ENCODE results near the gene CPSF2. TPM values are rescaled to one million over a fixed set of nuclear protein-coding genes. Genes with fewer than 3 reads are reported as not detected.

CPSF2 gene
- total RNA-seq: 82.4 and 83.4 TPM in 2 replicates

DNA sequence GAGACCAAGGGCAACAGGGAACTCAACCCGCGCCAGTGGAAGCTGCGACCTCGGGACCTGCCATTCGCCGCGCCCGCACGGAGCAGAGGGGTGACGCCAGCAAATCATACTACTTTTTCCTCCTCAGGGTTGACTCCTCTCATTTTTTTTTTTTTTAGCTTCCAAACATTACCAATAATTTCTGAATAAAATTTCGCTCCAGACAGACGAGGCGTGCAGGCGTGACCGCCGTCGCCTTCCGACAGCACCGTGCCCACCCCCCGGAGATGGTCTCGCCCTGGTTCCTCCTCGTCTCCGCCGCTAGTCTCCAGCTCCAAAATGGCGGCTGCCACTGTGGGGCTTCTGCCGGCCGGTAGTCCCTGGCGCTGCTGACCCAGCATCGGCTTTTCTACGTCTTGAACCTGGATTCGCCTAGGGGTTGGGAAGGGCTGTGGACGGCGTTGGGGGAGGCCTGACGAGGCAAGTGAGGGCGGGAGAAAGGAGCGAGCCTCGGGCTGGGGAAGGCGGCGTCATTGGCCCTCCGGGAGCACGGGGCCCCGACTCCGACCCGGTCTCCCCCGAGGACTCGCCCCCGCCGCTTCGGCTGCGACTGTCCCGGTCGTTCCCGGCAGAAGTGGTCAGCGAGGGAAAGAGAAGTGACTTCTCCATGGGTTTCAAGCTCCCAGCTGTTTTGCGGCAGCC, at the start of gene CPSF2, which contains the start of gene NDUFB1:
TSS of gene CPSF2 (plus strand) at position 300 of the 681 bp plus-strand sequence. CDS start 9,016 bp downstream, outside the sequence.
TSS of gene NDUFB1 (minus strand) at position 37 of the 681 bp plus-strand sequence. CDS start 4,069 bp downstream, outside the sequence.
- intact Hi-C loops (cut with micrococcal nuclease): loop anchor here (1.0 to 10.0 kb wide), 6 partner anchors 13 to 1740 kb away; partner anchors contain the start of genes ATXN3, GOLGA5, ITPK1 and TRIP11

DNA sequence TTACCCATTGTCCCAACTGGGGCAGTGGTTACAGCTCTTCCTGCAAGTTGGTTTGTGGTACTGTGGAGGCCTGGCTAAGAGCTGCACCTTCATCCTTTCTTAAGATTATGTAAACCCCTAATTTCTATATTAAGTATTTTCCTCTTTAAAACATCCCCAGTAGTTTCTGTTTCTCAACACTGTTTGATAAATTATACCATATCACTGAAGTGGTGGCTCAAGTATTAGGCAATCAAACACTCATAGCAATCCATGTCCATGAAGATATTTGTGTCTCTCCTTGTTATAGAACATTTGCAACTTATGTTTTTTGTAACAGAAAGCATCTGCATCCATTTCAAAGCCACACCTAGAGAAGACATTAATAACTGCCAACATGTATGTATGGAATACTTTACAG, 47.2 kb upstream of the CPSF2 start:
- intact Hi-C loops (cut with micrococcal nuclease): no loop called here

DNA sequence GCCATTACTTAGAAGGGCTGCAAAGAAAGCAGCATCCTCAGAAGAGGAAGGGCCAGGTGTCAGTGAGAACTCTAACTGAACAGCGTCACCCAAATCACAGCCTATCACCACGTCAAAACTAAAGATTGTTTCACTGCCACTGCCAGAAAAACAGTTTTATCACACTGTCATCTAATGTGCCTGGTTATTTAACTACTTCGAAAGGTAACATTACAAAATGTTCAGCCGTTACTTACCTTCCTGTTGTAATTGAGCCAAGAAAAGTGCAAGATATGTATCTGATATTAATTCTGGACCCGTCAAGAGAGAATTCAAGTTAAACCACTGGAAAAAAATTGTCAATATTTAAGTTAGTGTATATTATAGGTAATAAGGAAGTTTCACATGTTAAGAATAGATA, 33.3 kb upstream of the CPSF2 start:
- intact Hi-C loops (cut with micrococcal nuclease): no loop called here

DNA sequence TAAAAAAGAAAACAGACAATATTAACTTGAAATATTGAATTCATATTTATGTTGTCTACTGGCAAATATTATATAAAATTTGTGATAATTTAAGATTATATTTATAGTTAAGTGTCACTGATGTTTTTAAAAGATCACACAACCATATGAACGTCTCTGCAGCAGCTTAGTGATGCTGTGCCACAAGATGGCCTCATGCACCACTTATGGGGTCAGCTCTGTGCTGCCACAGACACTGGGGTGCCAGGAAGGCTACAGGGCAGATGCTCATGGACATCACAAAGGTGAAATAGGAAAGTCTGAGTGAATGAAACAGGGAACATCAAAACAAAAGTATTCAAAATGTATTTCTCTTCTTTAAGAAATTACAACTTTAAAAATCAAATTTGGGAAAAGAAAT, 28.4 kb upstream of the CPSF2 start:
- intact Hi-C loops (cut with micrococcal nuclease): no loop called here

DNA sequence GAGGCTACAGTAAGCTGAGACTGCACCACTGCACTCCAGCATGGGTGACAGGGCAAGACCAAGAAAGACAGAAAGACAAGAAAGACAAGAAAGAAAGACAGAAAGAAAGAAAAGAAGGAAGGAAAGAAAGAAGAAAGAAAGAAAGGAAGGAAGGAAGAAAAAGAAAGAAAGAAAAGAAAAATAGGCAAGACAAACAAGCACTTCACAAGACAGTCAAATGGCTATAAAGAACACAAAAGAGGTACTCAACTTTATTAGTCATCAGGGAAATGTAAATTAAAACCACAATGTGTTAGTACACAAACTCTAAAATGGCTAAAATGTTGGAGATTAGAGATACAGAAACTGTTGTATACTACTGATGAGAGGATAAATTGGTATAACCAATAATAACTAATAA, 22.0 kb upstream of the CPSF2 start:
- intact Hi-C loops (cut with micrococcal nuclease): loop anchor here (10.0 kb wide), 1 partner anchor 235 kb away; the partner anchor contains the start of gene TC2N

DNA sequence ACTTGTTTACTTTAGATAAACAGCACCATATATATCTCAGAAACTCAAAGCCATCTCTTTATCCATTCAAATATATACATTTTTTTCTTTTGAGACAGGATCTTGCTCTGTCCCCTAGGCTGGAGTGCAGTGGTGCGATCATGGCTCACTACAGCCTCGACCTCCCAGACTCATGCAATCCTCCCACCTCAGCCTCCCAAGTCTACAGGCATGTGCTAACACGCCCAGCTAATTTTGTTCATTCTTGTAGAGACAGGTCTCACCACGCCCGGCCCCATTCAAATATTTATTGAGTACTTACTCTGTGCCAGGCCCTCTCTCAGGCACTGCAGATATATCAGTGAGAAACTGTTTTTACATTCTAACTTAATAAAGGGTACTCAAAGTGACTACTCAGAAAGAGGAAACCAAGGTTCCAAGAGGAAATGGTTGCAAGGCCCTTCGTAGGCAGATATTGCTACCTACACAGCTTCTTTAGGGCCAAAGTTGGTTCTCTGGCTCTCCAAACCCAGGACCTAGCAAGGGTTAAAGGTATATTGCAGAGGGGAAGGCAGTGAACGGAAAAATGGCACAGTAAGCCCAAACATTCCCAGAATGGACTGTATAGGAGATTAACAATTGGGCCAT, 18.3 kb upstream of the CPSF2 start:
- intact Hi-C loops (cut with micrococcal nuclease): loop anchor here (10.0 kb wide), 1 partner anchor 239 kb away; the partner anchor contains the start of gene TC2N

DNA sequence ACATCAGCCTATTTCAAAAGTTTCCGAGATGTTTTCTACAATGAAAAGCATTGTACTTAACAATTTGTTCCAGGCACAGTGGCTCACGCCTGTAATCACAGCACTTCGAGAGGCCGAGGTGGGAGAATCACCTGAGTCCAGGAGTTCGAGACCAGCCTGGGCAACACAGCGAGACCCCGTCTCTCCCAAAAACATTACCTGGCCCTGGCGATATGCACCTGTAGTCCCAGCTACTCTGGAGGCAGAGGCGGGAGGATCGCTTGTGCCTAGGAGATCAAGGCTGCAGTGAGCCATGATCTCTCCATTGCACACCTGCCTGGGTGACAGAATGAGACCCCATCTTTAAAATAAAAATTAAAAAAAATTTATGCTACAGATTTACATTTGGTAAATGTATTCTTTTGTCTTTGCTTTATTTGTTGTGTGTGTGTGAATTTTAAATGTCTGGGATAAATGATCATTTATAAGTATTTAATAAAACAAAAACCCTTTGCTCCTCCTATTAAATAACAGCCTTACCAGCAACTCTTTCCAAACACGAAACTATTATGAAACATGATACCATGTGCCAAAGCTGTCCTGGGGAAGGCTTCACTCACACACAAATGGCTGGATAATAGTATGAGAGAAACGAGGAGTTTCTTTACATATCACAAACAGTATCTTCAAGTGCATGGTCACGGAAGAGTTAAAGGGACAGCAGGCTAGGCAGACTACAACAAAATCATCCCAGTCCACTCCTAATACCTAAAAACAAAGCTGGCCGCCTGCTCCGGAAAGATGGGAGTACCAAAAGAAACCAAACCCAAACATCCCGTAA, 16.5 kb upstream of the CPSF2 start:
- intact Hi-C loops (cut with micrococcal nuclease): loop anchor here (5.0 to 10.0 kb wide), 3 partner anchors 240 to 1708 kb away; partner anchors contain the start of genes CALM1 and TC2N

DNA sequence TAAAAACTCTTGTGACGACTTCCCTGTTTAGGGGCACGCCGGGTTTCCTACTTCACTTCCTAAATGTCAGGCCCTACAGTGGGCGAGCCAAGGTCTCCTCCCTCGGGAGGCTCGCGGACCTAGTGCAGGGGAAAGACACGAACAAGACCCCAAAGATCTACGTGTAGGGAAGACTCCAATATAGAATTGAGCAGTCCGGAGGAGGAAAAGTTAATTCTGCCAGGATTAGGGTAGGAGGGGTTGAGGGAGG, 16.0 kb upstream of the CPSF2 start:
- intact Hi-C loops (cut with micrococcal nuclease): loop anchor here (1.0 to 10.0 kb wide), 10 partner anchors 15 to 1709 kb away; partner anchors contain the start of genes CALM1, CPSF2, GOLGA5 and GON7

DNA sequence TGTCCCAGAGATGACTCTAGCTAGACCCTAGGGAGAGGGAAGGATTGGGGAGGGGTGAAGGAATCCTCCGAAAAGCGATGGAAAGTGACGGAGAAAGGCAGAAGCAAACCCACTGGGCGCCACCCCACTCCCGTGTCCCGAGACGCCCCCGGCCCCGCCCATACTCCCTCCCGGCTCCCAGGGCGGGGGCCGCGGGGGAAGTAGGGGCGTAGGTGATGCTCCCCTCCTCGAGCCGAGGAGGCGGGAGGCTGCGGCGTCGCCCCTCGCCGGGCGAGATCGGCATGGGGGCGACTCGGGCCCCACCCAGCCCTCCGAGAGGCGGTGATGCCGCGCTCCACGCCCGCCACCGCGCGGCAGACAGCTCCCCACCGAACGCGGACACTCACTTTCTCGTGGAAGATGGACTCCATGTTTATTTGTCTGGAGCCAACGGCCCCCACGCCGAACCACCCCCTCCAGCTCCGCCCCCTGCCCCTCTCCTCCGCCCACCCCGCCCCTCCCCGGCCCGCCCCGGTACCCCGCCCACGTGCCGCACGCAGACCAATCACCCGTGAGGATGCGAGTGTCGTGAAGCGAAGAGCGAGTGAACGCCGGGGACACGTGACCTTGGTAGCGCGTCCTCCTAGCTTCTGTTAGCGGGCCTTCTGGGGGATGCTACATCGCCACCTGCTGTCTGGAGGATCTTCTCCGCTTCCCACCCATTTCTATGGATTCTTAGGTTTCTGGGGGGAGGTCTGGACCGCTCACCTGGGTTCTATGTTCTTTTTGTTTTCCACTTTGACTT, 15.4 kb upstream of the CPSF2 start, which contains the start of gene ATXN3:
TSS of gene ATXN3 (minus strand) at position 440 of the 784 bp plus-strand sequence. CDS start at position 410, 30 bp downstream.
- intact Hi-C loops (cut with micrococcal nuclease): loop anchor here (1.0 to 10.0 kb wide), 10 partner anchors 15 to 1709 kb away; partner anchors contain the start of genes CALM1, CPSF2, GOLGA5 and GON7

DNA sequence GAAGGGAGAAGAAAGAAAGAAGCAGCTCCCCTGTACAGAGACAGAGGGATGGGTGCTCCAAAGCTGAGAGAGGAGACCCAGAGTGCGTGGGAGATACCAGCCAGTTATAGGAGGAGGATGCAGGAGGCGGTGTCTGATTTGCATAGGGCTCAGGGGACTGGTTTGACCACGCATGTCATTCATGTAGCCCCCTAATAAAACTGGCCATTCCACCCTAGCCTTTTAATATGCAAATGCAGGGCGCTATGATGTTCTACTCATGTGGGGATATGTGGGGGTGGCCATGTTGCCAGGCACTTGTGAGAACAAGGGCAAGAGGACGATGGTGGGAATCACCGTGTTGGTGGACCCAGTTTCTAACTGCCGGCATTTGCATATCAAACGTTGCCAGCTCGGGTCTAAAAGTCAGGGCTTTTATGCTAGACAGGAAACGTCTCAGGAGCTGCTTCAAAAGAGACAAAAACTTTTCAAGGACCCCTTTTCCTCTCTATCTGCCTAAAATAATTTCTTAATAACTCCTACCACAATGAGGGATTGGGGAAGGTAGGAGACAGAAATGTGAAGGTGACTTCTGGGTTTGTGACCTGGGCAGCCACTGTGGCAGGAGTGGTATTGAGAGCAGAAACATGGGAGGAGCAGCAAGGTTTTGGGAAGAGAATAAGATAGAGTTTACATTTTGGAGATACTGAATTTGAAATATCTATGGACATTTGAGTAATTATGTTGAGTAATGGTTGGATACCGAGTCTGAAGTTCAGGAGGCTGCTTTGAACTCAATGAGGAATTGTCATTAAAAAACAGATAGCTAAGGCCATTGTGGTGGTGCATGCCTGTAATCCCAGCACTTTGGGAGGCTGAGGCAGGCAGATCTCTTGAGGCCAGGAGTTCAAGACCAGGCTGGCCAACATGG, 13.2 kb upstream of the CPSF2 start:
- intact Hi-C loops (cut with micrococcal nuclease): loop anchor here (5.0 to 10.0 kb wide), 3 partner anchors 244 to 1711 kb away; partner anchors contain the start of genes CALM1 and TC2N

DNA sequence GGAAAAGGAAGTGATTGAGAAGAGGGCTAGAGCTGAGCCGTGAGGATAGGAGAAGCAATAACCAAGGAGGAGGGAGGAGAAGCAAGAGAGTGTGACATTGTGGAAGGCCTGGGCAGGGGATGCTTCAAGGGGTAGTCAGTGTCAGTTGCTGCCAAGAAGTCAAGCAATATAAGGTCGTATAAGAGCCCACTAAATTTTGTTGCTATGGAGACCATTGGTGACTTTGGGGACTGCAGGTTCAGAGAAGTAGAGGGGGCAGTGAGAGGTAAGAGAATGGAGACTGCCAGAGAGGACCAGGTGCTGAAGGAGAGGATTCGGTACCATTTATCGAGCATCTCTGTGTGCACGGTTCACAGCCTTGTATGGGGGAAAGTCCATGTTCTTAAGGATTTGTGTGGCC, 12.3 kb upstream of the CPSF2 start:
- intact Hi-C loops (cut with micrococcal nuclease): loop anchor here (5.0 to 10.0 kb wide), 3 partner anchors 245 to 1712 kb away; partner anchors contain the start of genes CALM1 and TC2N

DNA sequence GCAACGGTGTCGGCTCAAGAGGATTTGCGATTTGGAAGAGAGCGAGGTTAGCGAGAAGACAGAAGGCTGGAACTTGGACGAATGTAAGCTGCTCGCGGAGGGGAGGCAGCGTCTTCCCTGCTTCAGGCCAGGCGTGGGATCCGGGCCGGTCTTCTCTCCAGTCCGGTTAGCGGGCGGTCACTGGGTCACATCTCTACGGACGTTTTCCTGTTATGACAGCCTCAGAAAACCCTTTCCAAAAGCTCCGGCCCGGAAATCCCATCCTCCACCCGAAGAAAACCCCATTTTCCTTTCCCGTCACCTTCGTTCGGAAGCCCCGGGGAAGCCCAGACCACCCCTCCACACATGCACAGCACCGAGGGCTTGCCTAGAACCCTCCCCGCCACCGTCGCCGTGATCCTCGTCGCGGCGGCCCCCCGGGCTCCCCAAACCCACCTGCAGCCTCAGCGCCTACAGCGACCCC, 531 bp upstream of the CPSF2 start:
- intact Hi-C loops (cut with micrococcal nuclease): loop anchor here (1.0 to 10.0 kb wide), 4 partner anchors 14 to 1739 kb away; partner anchors contain the start of genes ATXN3 and ITPK1

DNA sequence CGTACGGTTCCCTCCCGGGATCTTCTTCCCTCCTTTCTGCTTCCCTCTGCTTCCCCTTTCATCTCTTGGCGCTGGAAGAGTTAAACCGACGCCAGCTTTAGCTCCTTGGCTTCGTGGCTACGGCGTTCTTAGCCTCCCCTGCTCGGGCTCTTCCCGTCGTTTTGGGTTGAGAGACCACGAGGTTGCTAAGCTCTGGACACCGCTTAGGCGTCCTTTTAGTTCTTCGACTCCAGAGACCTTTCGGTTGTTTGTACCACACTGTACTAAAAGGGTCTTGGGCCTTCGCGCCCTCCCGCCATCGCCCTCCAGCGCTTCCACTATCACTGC, 545 bp downstream of the CPSF2 start:
- intact Hi-C loops (cut with micrococcal nuclease): loop anchor here (1.0 to 10.0 kb wide), 4 partner anchors 82 to 1740 kb away; partner anchors contain the start of genes GOLGA5, ITPK1 and TRIP11

DNA sequence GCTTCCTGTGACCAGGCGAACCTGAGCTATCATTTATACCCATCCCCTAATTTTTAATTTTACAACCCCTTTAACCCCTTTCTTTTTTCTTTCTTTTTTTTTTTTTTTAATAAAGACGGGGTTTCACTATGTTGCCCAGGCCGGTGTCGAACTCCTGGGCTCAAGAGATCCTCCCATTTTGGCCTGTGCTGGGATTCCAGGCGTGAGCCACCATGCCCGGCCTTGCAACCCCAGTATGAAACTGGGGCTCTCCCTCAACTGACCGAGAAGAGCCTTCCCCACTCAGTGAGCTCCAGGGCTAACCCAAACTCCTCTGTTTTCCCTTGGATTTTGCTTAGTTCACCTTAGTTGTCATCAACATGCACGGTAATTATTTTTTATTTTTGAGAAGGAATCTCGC, 992 bp downstream of the CPSF2 start:
- intact Hi-C loops (cut with micrococcal nuclease): loop anchor here (1.0 to 10.0 kb wide), 4 partner anchors 82 to 1740 kb away; partner anchors contain the start of genes GOLGA5, ITPK1 and TRIP11

DNA sequence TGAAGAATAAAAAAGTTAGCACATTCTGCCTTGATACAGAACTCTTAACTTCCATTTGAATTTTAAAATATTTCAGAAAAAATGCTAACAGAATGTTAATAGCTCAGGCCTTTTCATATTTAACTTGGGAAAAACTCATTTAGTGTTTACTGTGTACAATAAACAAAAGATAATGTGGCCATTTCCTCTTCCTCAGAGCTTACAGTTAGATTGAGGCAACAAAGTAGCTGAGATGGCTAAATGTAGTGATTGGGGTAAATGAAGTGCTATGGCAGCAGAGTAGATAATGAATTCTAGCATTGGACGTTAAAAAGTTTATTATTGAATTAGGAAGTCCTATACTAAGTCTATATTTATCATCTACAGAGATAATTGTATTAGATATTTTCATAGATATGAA, 12.7 kb downstream of the CPSF2 start:
- intact Hi-C loops (cut with micrococcal nuclease): loop anchor here (2.0 to 10.0 kb wide), 2 partner anchors 14 to 190 kb away; partner anchors contain the start of genes CPSF2, NDUFB1 and SLC24A4

DNA sequence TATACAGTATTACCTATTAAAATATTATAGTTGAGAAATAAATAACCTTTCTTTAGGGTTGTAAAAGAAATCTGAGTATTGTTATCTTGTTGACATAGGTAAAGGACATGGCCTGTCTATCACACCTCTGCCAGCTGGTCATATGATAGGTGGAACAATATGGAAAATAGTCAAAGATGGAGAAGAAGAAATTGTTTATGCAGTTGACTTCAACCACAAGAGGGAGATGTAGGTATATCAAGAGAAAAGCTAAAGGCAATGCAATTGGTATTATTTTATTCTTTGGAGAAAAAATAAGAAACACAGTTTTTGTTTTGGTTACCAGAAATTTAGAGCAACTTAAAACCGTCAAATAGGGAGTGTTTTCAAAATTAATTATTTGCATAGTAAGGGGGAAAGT, 13.5 kb downstream of the CPSF2 start:
- intact Hi-C loops (cut with micrococcal nuclease): loop anchor here (1.0 to 10.0 kb wide), 5 partner anchors 14 to 647 kb away; partner anchors contain the start of genes CPSF2, NDUFB1 and SLC24A4

DNA sequence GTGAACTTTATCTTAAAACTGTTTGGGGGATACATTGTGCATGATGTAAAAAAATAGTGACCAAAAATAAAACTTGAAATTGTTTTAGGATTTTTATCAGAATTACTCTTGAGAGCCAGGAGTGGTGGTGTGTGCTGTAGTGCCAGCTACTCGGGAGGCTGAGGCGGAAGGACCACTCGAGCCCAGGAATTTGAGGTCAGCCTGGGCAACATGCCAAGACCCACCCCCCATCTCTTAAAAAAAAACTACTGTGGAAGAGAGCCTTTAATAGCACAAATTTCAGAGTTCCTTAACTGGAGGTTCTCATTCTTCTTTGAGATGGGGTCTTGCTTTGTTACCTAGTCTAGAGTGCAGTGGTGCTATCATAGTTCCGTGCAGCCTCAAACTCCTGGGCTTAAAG, 21.5 kb downstream of the CPSF2 start:
- intact Hi-C loops (cut with micrococcal nuclease): no loop called here

DNA sequence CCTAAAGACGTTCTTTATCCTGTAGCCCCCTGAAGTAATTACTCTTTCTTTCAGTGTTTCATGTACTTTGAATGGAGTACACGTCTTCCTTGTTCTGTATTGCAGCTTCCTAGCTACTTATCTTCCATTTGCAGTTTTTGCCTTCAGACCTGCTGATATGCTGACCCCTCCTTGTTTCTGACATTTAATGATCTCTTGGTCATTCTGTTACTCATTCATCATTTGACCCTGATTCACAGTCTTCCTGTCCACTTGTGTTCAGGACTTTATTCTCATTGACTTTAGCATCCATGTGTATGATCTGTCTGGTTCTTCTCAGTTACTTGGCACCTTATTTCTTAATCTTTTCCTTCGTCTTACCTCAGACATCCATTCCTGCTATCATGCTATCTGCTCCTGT, 22.2 kb downstream of the CPSF2 start:
- intact Hi-C loops (cut with micrococcal nuclease): no loop called here

DNA sequence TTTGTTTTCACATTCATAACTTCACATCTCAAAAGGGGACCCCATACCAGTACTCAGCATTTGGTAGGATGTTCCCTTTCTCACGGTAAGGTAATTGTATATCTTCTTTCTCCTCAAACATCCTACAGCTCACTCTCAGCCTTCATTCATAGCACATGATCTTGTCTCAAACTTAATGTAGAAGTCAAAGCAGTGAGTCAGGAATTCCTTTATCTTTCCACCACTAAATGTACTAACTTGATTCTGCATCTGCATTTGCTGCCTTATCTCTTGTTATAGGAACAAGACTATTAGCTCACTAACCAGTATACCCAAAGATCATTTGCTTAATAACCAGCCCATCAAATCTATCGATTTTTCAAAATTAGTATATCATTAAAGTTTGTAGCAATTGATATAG, 22.9 kb downstream of the CPSF2 start:
- intact Hi-C loops (cut with micrococcal nuclease): no loop called here

All from T-helper 1 cell treated with Interleukin-12 subunit alpha and Interleukin-12 subunit beta and Interleukin-4 antibody, amounts not matched to agents 30 ng/mL and 1 ng/mL, for 36 hours (primary cell).